ENCODE measurements around the gene ZDHHC24. TPM values are rescaled to one million over a fixed set of nuclear protein-coding genes. Genes with fewer than 3 reads are reported as not detected.

Gene ZDHHC24
- total RNA-seq, 1 donor from 2014 or later: 6.9 TPM

- no peak for DNase-seq (ENCODE audit: low spot score)
- no peak for ATAC-seq
Observed at GRCh38 chr11:66567787-66568123, 21.9 kb upstream of the ZDHHC24 start.

- DNase-seq (ENCODE audit: low spot score) (no peak), ATAC-seq (no peak)
Observed at GRCh38 chr11:66566221-66566620, 20.4 kb upstream of the ZDHHC24 start.

- DNase-seq (ENCODE audit: low spot score) (no peak), ATAC-seq (no peak)
Observed at GRCh38 chr11:66564984-66565383, 19.1 kb upstream of the ZDHHC24 start.

- DNase-seq (ENCODE audit: low spot score): no peak
- ATAC-seq: no peak
Observed at GRCh38 chr11:66564538-66564937, 18.7 kb upstream of the ZDHHC24 start.

- ATAC-seq: no peak
- no peak for DNase-seq (ENCODE audit: low spot score)
Observed at GRCh38 chr11:66563832-66564231, 18.0 kb upstream of the ZDHHC24 start.

GRCh38 chr11:66562907-66563583 is 17.2 kb upstream of the ZDHHC24 start:
- ATAC-seq: no peak
- DNase-seq (ENCODE audit: low spot score): no peak

- DNase-seq (ENCODE audit: low spot score) (no peak), ATAC-seq (no peak)
Observed at GRCh38 chr11:66562275-66562674, 16.4 kb upstream of the ZDHHC24 start.

- DNase-seq (ENCODE audit: low spot score): no peak
- ATAC-seq: no peak
Observed at GRCh38 chr11:66561975-66562248, 16.1 kb upstream of the ZDHHC24 start.

- DNase-seq (ENCODE audit: low spot score): no peak
Observed at GRCh38 chr11:66561178-66561974, 15.5 kb upstream of the ZDHHC24 start.

GRCh38 chr11:66559866-66560676 is 14.2 kb upstream of the ZDHHC24 start:
- DNase-seq (ENCODE audit: low spot score): no peak
- ATAC-seq: peak; percentile 16

More at GRCh38 chr11:66561178-66561974, 15.5 kb upstream of the ZDHHC24 start:
- no peak for ATAC-seq

GRCh38 chr11:66559142-66559865 is 13.5 kb upstream of the ZDHHC24 start:
- no peak for DNase-seq (ENCODE audit: low spot score)
- peak; percentile 42 for ATAC-seq

- DNase-seq (ENCODE audit: low spot score): no peak
- no peak for ATAC-seq
Observed at GRCh38 chr11:66557733-66558326, 12.0 kb upstream of the ZDHHC24 start.

- no peak for ATAC-seq
Observed at GRCh38 chr11:66556086-66556485, 10.2 kb upstream of the ZDHHC24 start.

GRCh38 chr11:66555416-66555815 is 9.6 kb upstream of the ZDHHC24 start:
- DNase-seq (ENCODE audit: low spot score): no peak
- no peak for ATAC-seq

More at GRCh38 chr11:66556086-66556485, 10.2 kb upstream of the ZDHHC24 start:
- DNase-seq (ENCODE audit: low spot score): no peak

GRCh38 chr11:66554602-66555001 is 8.8 kb upstream of the ZDHHC24 start:
- no peak for ATAC-seq
- DNase-seq (ENCODE audit: low spot score): no peak

- ATAC-seq (no peak), DNase-seq (ENCODE audit: low spot score) (no peak)
Observed at GRCh38 chr11:66550887-66551286, 5.0 kb upstream of the ZDHHC24 start.

GRCh38 chr11:66549696-66550095 is 3.8 kb upstream of the ZDHHC24 start:
- DNase-seq (ENCODE audit: low spot score) (no peak), ATAC-seq (no peak)

- no peak for DNase-seq (ENCODE audit: low spot score)
- no peak for ATAC-seq
Observed at GRCh38 chr11:66548774-66549630, 3.2 kb upstream of the ZDHHC24 start.

GRCh38 chr11:66548041-66548440 is 2.2 kb upstream of the ZDHHC24 start:
- no peak for DNase-seq (ENCODE audit: low spot score)
- no peak for ATAC-seq

- no peak for ATAC-seq
- no peak for DNase-seq (ENCODE audit: low spot score)
Observed at GRCh38 chr11:66547662-66548009, 1.8 kb upstream of the ZDHHC24 start.

Measured in left lobe of liver (tissue), 2 donors.